GM12878 (cell line): ENCODE data around the gene SLC2A1. TPM values are rescaled to one million over a fixed set of nuclear protein-coding genes. Genes with fewer than 3 reads are reported as not detected.

Experiments
- ATAC-seq: fragments of 200-7000 bp; cut with Tn5 transposase; 3 replicates; pipeline ENCODE4 v1.9.1; 2020; ENCODE audit warnings: mild to moderate bottlenecking, moderate library complexity
- BruUV-seq: library from RNA; stranded (reverse); fragments of 400-500 nt; replicated peaks from 2 replicates; lab custom pipeline; 2021; lab: Mats Ljungman, UMichigan
- CTCF ChIA-PET: fragments of 300-600 bp; sonication (Branson Sonifier 250); formaldehyde crosslinking; extraction: SDS; loops from one replicate; lab custom pipeline; 2021; ENCODE audit warnings: inconsistent platforms; lab: Yijun Ruan, JAX
- POLR2A ChIA-PET: fragments of 350-600 bp; formaldehyde crosslinking; extraction: SDS; loops from one replicate; lab custom pipeline; 2021; ENCODE audit warnings: inconsistent platforms; lab: Charles Lee
- RAD21 ChIA-PET: fragments of 300-600 bp; sonication (Branson Sonifier 250); formaldehyde crosslinking; loops from one replicate; lab custom pipeline; 2023; ENCODE audit warnings: antibody characterized with exemption; ENCODE audit not compliant: unreplicated experiment; lab: Charles Lee
- SMC1A ChIA-PET: fragments of 300-600 bp; sonication (Branson Sonifier 250); formaldehyde crosslinking; loops from one replicate; lab custom pipeline; 2023; ENCODE audit not compliant: unreplicated experiment, uncharacterized antibody; lab: Charles Lee
- DNase-seq: peaks from one replicate; pipeline ENCODE4 v3.0.0-alpha.2; 2011; ENCODE audit warnings: low read depth, low spot score
- FAIRE-seq: peaks from 3 replicates; lab custom pipeline; 2011; peaks lifted over from hg19 to GRCh38; lab: Jason Lieb, UNC
- H2AFZ ChIP-seq: 2 replicates; pipeline ENCODE4 v1.6.0; 2011; ENCODE audit warnings: low read depth, low read length, control low read depth; ENCODE audit not compliant: control insufficient read depth
- H3K27ac ChIP-seq: 2 replicates; pipeline ENCODE4 v1.5.1; 2011; ENCODE audit warnings: control low read depth; ENCODE audit not compliant: control insufficient read depth, insufficient read depth
- H3K27me3 ChIP-seq, 2 experiments: replicated peaks in 1 of 2; 2 replicates each; pipeline versions ENCODE4 v1.6.0 to v1.6.1; 2011; ENCODE audit warnings: low read length in 1 of 2; ENCODE audit not compliant: control insufficient read depth in 2 of 2, insufficient read depth in 2 of 2
- H3K36me3 ChIP-seq, 2 experiments: 2 replicates each; pipeline ENCODE4 v1.5.1; 2011; ENCODE audit warnings: low read length in 1 of 2; ENCODE audit not compliant: control insufficient read depth in 2 of 2, insufficient read depth in 2 of 2
- H3K4me1 ChIP-seq: 2 replicates; pipeline ENCODE4 v1.6.1; 2011; ENCODE audit warnings: mild to moderate bottlenecking, low read length, moderate library complexity, mixed read lengths; ENCODE audit not compliant: control insufficient read depth, insufficient read depth
- H3K4me2 ChIP-seq: 2 replicates; pipeline ENCODE4 v1.6.0; 2011; ENCODE audit warnings: control low read depth; ENCODE audit not compliant: control insufficient read depth, insufficient read depth
- H3K4me3 ChIP-seq: fragments of 200-600 bp; sonication (generic); 2 replicates; pipeline ENCODE4 v1.5.1; 2016
- H3K79me2 ChIP-seq: 2 replicates; pipeline ENCODE4 v1.6.0; 2011; ENCODE audit warnings: low read length; ENCODE audit not compliant: control insufficient read depth, insufficient read depth
- H3K9ac ChIP-seq: 2 replicates; pipeline ENCODE4 v1.8.0; 2011; ENCODE audit warnings: low read length, control low read depth, mixed read lengths; ENCODE audit not compliant: control insufficient read depth, insufficient read depth
- H3K9me3 ChIP-seq: replicated peaks from 3 replicates; pipeline ENCODE4 v1.5.1; 2011; ENCODE audit warnings: mild to moderate bottlenecking, low read length; ENCODE audit not compliant: control insufficient read depth, insufficient read depth
- H4K20me1 ChIP-seq: 2 replicates; pipeline ENCODE4 v1.6.0; 2011; ENCODE audit not compliant: control insufficient read depth, insufficient read depth
- ATF7 ChIP-seq: fragments of 450-650 bp; IDR thresholded peaks from 2 replicates; pipeline ENCODE4 v1.6.1; 2016; ENCODE audit warnings: low read depth, mild to moderate bottlenecking
- FOS ChIP-seq: IDR thresholded peaks from 3 replicates; pipeline ENCODE4 v1.6.1; 2011; ENCODE audit warnings: borderline replicate concordance; ENCODE audit not compliant: insufficient read length; ENCODE audit errors: extremely low read depth
- FOXM1 ChIP-seq: IDR thresholded peaks from 2 replicates; pipeline ENCODE4 v1.6.1; 2012; ENCODE audit warnings: low read depth, mild to moderate bottlenecking, inconsistent platforms, low read length, moderate library complexity
- HCFC1 ChIP-seq: fragments of 150-350 bp; IDR thresholded peaks from 2 replicates; pipeline ENCODE4 v1.6.1; 2014; ENCODE audit warnings: low read length
- HDAC6 ChIP-seq: fragments of 200-600 bp; sonication (generic); IDR thresholded peaks from one replicate; pipeline ENCODE4 v1.8.0; 2017; ENCODE audit warnings: antibody characterized with exemption; ENCODE audit not compliant: unreplicated experiment
- NBN ChIP-seq: fragments of 450-650 bp; IDR thresholded peaks from 2 replicates; pipeline ENCODE4 v1.6.1; 2016
- NR2C1 ChIP-seq: fragments of 450-650 bp; IDR thresholded peaks from 2 replicates; pipeline ENCODE4 v1.6.1; 2017; ENCODE audit warnings: antibody characterized with exemption, mild to moderate bottlenecking, moderate library complexity
- NR2C2 ChIP-seq: IDR thresholded peaks from 2 replicates; pipeline ENCODE4 v1.6.1; 2011; ENCODE audit warnings: borderline replicate concordance, low read depth; ENCODE audit not compliant: control insufficient read depth, insufficient read length
- POLR2AphosphoS5 ChIP-seq: IDR thresholded peaks from 2 replicates; pipeline ENCODE4 v1.6.1; 2011; ENCODE audit warnings: mild to moderate bottlenecking, low read length, inconsistent platforms
- SMAD1 ChIP-seq: fragments of 450-650 bp; IDR thresholded peaks from 2 replicates; pipeline ENCODE4 v1.6.1; 2018; ENCODE audit warnings: mild to moderate bottlenecking, low read depth; ENCODE audit not compliant: partially characterized antibody
- SPI1 ChIP-seq: IDR thresholded peaks from 2 replicates; pipeline ENCODE4 v1.6.1; 2011; ENCODE audit warnings: low read depth, mild to moderate bottlenecking, low read length, moderate library complexity, borderline replicate concordance; ENCODE audit not compliant: insufficient read depth
- TBL1XR1 ChIP-seq: IDR thresholded peaks from 2 replicates; pipeline ENCODE4 v1.6.1; 2012; ENCODE audit warnings: low read depth, low read length, improper control_type of control experiment
- TCF12 ChIP-seq: IDR thresholded peaks from 2 replicates; pipeline ENCODE4 v1.6.1; 2011; ENCODE audit warnings: low read depth, mild to moderate bottlenecking, low read length
- WGBS: methylation state at CpG from one replicate; pipeline ENCODE4 v1.1.6; 2016; ENCODE audit warnings: low lambda C conversion rate; ENCODE audit not compliant: insufficient replicate concordance, insufficient coverage; ENCODE audit errors: missing lambda C conversion rate; 5-methylcytosine and 5-hydroxymethylcytosine counted together
- in situ Hi-C: fragments of 300-500 bp; cut with MboI; formaldehyde crosslinking; loops from 9 replicates; pipeline ENCODE4 v1.14.3; 2018; ENCODE audit warnings: mixed read lengths
- intact Hi-C: fragments of 100-400 bp; cut with micrococcal nuclease; formaldehyde crosslinking; loops from one replicate; pipeline ENCODE4 v1.14.2; 2022; ENCODE audit not compliant: unreplicated experiment
- polyA plus RNA-seq, 11 experiments: library from polyadenylated mRNA; depleted of rRNA in 4 of 11; unstranded in 6 of 11; stranded (reverse) in 5 of 11; fragments of >200 nt; fragmentation: Nextera tagmentation in 4 of 11; fragmentation: Illumina TruSeq in 1 of 11; extraction: Ambion mirVana in 4 of 11; extraction: Trizol in 1 of 11; gene quantifications; 1 replicate in 1 of 11; 2 replicates in 10 of 11; pipeline versions ENCODE4 v1.2.1 to v1.2.3, GENCODE V29; 2011 to 2016; ENCODE audit warnings: inconsistent platforms in 2 of 11, missing spikeins in 2 of 11, low read depth in 1 of 11
- total RNA-seq, 4 experiments: library from RNA; depleted of rRNA in 3 of 4; stranded (reverse); fragments of >200 nt in 3 of 4; fragmentation: Illumina TruSeq in 1 of 4; extraction: Trizol in 1 of 4; gene quantifications; 2 replicates each; pipeline versions ENCODE4 v1.2.1 to v1.2.3, GENCODE V29; 2013 to 2021
- TF ChIP-seq, protein P1 (sequence below): IDR thresholded peaks from 2 replicates; pipeline ENCODE4 v1.6.1; 2011; ENCODE audit warnings: borderline replicate concordance, low read depth, mild to moderate bottlenecking, moderate library complexity, low read length; ENCODE audit not compliant: insufficient read depth, poor library complexity, severe bottlenecking
- TF ChIP-seq, protein P2 (sequence below), 3 experiments: IDR thresholded peaks in 2 of 3; conservative IDR thresholded peaks in 1 of 3; 2 replicates each; pipeline ENCODE4 v1.5.1; 2011; ENCODE audit warnings: low read depth in 3 of 3, low read length in 3 of 3, mild to moderate bottlenecking in 3 of 3, control low read depth in 2 of 3, moderate library complexity in 2 of 3, inconsistent platforms in 1 of 3, mixed read lengths in 1 of 3; ENCODE audit not compliant: control insufficient read depth in 2 of 3, insufficient read depth in 1 of 3; ENCODE audit errors: extremely low read depth in 1 of 3
- TF ChIP-seq, protein P3 (sequence below): fragments of 450-650 bp; IDR thresholded peaks from 2 replicates; pipeline ENCODE4 v1.6.1; 2016; ENCODE audit warnings: mild to moderate bottlenecking

Gene SLC2A1
- total and polyA plus RNA-seq, 10 of the 15 experiments (the other 5 are each of a cell fraction or from before 2014, with no cell fraction given), result 5.7 to 66.0 (median 44.2) TPM

DNA sequence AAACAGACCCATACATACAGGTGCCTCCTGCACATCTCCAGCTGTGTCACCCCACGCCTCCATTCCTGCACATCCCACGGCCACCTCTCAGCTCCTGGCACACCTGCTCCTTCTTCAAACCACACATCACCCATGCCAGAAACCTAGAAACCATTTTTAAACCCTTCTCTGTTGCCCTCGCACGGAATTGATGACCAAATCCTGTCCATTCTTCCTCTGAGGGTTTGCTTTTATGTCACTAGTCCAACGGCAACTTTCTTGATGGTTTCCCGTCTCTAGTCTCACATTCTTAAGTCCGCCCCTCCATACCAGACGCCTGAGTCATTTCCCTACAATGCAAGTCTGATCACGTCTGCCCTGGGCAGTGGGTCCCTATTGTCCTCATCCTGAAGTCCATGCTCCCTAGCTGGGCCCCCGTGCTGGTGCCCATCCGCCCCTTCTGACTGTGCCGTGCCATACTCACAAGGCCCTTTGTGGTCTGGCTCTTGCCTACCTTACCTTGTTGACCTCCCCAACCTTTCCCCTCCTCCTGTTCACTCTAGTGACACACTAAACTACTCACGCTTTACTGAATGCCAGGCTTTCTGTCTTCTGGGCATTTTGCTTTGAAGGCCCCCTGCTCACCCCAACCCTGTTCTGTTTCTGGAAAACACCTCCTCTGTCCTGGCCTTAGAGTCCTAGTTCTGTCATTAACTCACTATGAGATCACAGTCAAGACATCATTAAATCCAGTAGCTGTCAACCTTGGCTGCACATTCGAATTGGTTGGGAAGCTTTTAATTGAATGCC is 17.6 kb downstream of the SLC2A1 start:
- BruUV-seq, result no TSS peak
- Histone ChIP-seq H3K27ac (peak overlapping the region; percentile 74), H3K9me3 (no peaks in the 10 kb centered on the region), H3K9ac (peak overlapping the region; percentile 43; the same call in 1 of the 2 replicates), H3K79me2 (peaks cover 100% of the 10 kb centered on the region), H2AFZ (no peak overlapping the region), H3K27me3 (no peaks in the 10 kb centered on the region), H3K4me3 (no peak overlapping the region), H3K4me1 (peaks cover 92% of the 10 kb centered on the region), H3K4me2 (peak overlapping the region; percentile 40), H4K20me1 (peaks cover 17% of the 10 kb centered on the region), H3K36me3 (peaks cover 55 to 66% of the 10 kb centered on the region in 2 experiments)
- ChIA-PET CTCF (interaction anchor here (1.0 kb wide), 1 partner anchor 18 kb away, joined by 3 read pairs; no protein-coding TSS in a partner anchor), RAD21 (interaction anchor here (1.0 to 1.7 kb wide), 5 partner anchors 9 to 19 kb away, joined by 3 to 6 read pairs (median 4); no protein-coding TSS in a partner anchor), SMC1A (interaction anchor here (1.0 to 4.5 kb wide), 6 partner anchors 9 to 132 kb away, joined by 5 to 26 read pairs (median 6); no protein-coding TSS in a partner anchor), POLR2A (interaction anchor here (1.3 to 1.6 kb wide), 2 partner anchors 9 to 14 kb away, joined by 3 to 4 read pairs; no protein-coding TSS in a partner anchor)
- intact Hi-C loops (no loop called here), in situ Hi-C loops (no loop called here)
- WGBS, result 12% methylated on average over 14 of the region's 14 CpGs
- DNase-seq, result no peak
- FAIRE-seq, result peak; percentile 44
- ATAC-seq, result peak; percentile 55
- TF ChIP-seq HCFC1 (no peak), SMAD1 (no peak), POLR2AphosphoS5 (no peak), NR2C2 (no peak), FOS (no peak), NBN (no peak; the same call in 1 of the 2 replicates), NR2C1 (no peak), SPI1 (no peak), ATF7 (no peak), TBL1XR1 (0 out of 2 replicates have a peak, but pooled peaks have one; percentile 40), TCF12 (peak; percentile 91), HDAC6 (no peak), FOXM1 (peak; percentile 91)
- TF ChIP-seq, protein P1, sequence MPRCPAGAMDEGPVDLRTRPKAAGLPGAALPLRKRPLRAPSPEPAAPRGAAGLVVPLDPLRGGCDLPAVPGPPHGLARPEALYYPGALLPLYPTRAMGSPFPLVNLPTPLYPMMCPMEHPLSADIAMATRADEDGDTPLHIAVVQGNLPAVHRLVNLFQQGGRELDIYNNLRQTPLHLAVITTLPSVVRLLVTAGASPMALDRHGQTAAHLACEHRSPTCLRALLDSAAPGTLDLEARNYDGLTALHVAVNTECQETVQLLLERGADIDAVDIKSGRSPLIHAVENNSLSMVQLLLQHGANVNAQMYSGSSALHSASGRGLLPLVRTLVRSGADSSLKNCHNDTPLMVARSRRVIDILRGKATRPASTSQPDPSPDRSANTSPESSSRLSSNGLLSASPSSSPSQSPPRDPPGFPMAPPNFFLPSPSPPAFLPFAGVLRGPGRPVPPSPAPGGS, result no peak
- TF ChIP-seq, protein P2, sequence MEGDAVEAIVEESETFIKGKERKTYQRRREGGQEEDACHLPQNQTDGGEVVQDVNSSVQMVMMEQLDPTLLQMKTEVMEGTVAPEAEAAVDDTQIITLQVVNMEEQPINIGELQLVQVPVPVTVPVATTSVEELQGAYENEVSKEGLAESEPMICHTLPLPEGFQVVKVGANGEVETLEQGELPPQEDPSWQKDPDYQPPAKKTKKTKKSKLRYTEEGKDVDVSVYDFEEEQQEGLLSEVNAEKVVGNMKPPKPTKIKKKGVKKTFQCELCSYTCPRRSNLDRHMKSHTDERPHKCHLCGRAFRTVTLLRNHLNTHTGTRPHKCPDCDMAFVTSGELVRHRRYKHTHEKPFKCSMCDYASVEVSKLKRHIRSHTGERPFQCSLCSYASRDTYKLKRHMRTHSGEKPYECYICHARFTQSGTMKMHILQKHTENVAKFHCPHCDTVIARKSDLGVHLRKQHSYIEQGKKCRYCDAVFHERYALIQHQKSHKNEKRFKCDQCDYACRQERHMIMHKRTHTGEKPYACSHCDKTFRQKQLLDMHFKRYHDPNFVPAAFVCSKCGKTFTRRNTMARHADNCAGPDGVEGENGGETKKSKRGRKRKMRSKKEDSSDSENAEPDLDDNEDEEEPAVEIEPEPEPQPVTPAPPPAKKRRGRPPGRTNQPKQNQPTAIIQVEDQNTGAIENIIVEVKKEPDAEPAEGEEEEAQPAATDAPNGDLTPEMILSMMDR (IDR thresholded peaks at IDR 0.05 in 2 of 3, conservative IDR thresholded peaks at IDR 0.05 in 1 of 3; ENCODE audit: control insufficient read depth in 2 of 3, extremely low read depth in 1 of 3, insufficient read depth in 1 of 3, low read depth in 3 of 3, low read length in 3 of 3), result no peak
- TF ChIP-seq, protein P3, sequence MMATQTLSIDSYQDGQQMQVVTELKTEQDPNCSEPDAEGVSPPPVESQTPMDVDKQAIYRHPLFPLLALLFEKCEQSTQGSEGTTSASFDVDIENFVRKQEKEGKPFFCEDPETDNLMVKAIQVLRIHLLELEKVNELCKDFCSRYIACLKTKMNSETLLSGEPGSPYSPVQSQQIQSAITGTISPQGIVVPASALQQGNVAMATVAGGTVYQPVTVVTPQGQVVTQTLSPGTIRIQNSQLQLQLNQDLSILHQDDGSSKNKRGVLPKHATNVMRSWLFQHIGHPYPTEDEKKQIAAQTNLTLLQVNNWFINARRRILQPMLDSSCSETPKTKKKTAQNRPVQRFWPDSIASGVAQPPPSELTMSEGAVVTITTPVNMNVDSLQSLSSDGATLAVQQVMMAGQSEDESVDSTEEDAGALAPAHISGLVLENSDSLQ, result no peak
